Esophagus squamous epithelium (tissue), 5 donors: ENCODE results near the gene FJX1. TPM values are rescaled to one million over a fixed set of nuclear protein-coding genes. Genes with fewer than 3 reads are reported as not detected.

Experiments
- DNase-seq: peaks from one replicate; lab custom pipeline; 2025; lab: John Stamatoyannopoulos, UW
- H3K27ac ChIP-seq, 4 donors: fragments of 200-600 bp; sonication (generic); one replicate each; pipeline ENCODE4 v1.5.1; 2016 to 2019; ENCODE audit warnings: mild to moderate bottlenecking in 1 of 4
- H3K27me3 ChIP-seq, 4 donors: fragments of 200-600 bp; sonication (generic); 1 replicate in 3 of 4; 2 replicates in 1 of 4; pipeline versions ENCODE4 v1.5.1 to v1.6.0; 2017 to 2021; ENCODE audit warnings: antibody characterized with exemption in 1 of 4
- H3K36me3 ChIP-seq, 3 donors: fragments of 200-600 bp; sonication (generic); one replicate each; pipeline ENCODE4 v1.5.1; 2016 to 2019
- H3K4me1 ChIP-seq, 3 donors: fragments of 200-600 bp; sonication (generic); one replicate each; pipeline ENCODE4 v1.5.1; 2017 to 2019
- H3K4me3 ChIP-seq, 4 donors: fragments of 200-600 bp; sonication (generic); 1 replicate in 3 of 4; 2 replicates in 1 of 4; pipeline ENCODE4 v1.5.1; 2016 to 2019; ENCODE audit warnings: mild to moderate bottlenecking in 2 of 4, moderate library complexity in 1 of 4
- H3K9me3 ChIP-seq, 3 donors: fragments of 200-600 bp; sonication (generic); one replicate each; pipeline ENCODE4 v1.5.1; 2016 to 2019
- POLR2A ChIP-seq, 4 donors: fragments of 450-650 bp; IDR thresholded peaks; one replicate each; pipeline ENCODE4 v1.6.1; 2017; ENCODE audit warnings: antibody characterized with exemption in 4 of 4, mild to moderate bottlenecking in 4 of 4, moderate library complexity in 3 of 4
- WGBS, 2 donors: methylation state at CpG; one replicate each; pipeline ENCODE4 v1.1.5; 2018; 5-methylcytosine and 5-hydroxymethylcytosine counted together
- intact Hi-C: fragments of 100-400 bp; cut with DNase I; formaldehyde crosslinking; loops from one replicate; pipeline ENCODE4 v1.15.0; 2022
- total RNA-seq, 4 donors: library from RNA; depleted of rRNA; stranded (reverse); fragments of >200 nt; gene quantifications; one replicate each; pipeline ENCODE4 v1.1.0, GENCODE V29; 2016
- TF ChIP-seq, protein P1 (sequence below), 6 experiments: fragments of 450-650 bp in 4 of 6; fragments of 200-600 bp in 2 of 6; sonication (generic) in 2 of 6; IDR thresholded peaks; one replicate each; pipeline ENCODE4 v1.5.1; 2016 to 2019; ENCODE audit warnings: antibody characterized with exemption in 6 of 6, mild to moderate bottlenecking in 4 of 6, moderate library complexity in 4 of 6
- donor health status: DM: yes; HTN: yes; CAD: no.

FJX1 gene
- total RNA-seq, 4 donors from 2014 or later, result 8.8 to 12.4 (median 11.1) TPM

DNA sequence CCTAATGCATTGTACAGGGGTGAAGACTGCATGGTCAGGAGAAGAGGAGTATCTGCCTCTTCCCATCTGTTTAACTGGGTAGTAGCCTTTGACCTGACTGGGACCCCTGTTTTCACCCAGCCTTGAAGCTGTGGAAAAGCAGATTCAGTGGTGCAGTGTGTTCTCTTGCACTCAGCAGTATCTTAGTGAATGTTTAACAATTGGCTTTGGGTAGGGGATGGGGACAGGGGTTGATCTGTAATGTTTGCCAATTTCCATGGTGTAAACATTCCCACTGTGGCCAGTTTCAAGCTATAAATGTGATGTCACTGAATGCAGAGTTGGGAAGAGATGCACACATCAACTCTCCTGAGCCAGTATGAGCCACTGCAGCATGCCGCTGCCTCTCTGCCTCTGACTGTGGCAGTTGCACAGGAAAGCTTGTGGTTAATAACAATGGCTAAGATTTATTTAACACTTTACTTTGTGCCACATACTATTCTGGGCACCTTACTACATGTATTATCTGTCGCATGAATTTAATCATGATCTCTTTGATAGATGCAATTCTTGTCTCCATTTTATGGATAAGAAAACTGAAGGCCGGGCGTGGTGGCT lies 15.7 kb downstream of the FJX1 start:
- Histone ChIP-seq H3K36me3 (no peaks in the 10 kb centered on the region), H3K4me1 (peaks cover 0 to 7% (median 0%) of the 10 kb centered on the region in 3 donors), H3K4me3 (no peak overlapping the region), H3K9me3 (no peaks in the 10 kb centered on the region), H3K27me3 (peaks cover 0 to 58% (median 0%) of the 10 kb centered on the region in 4 donors), H3K27ac (no peak overlapping the region)
- TF ChIP-seq, protein P1, sequence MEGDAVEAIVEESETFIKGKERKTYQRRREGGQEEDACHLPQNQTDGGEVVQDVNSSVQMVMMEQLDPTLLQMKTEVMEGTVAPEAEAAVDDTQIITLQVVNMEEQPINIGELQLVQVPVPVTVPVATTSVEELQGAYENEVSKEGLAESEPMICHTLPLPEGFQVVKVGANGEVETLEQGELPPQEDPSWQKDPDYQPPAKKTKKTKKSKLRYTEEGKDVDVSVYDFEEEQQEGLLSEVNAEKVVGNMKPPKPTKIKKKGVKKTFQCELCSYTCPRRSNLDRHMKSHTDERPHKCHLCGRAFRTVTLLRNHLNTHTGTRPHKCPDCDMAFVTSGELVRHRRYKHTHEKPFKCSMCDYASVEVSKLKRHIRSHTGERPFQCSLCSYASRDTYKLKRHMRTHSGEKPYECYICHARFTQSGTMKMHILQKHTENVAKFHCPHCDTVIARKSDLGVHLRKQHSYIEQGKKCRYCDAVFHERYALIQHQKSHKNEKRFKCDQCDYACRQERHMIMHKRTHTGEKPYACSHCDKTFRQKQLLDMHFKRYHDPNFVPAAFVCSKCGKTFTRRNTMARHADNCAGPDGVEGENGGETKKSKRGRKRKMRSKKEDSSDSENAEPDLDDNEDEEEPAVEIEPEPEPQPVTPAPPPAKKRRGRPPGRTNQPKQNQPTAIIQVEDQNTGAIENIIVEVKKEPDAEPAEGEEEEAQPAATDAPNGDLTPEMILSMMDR (IDR thresholded peaks at IDR 0.05), result no peak
- no peak for TF ChIP-seq POLR2A (IDR thresholded peaks at IDR 0.05)
- 69 to 82% methylated on average over 4 of the region's 4 CpGs for WGBS, 2 donors
- intact Hi-C loops, result no loop called here
- DNase-seq, result no peak

DNA sequence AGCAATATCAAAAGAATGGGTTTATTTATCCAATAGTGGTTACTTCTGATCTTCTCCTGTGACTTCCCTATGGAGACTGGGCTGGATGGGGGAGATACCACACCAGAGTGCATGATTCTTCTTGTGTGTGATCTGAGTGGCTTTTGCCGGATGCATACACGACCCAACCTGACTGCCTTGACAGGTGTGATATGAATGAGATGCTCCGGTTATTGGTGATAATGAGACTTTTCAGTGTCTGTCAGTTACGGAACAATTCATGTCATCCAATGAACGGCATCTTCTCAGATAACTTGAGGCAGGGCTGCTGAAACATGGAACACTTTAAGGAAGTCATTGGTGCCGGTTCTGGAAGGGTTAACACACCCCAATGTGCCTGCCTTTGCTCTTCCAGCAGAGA lies 17.7 kb downstream of the FJX1 start:
- Histone ChIP-seq H3K36me3 (no peaks in the 10 kb centered on the region), H3K4me3 (no peak overlapping the region), H3K27me3 (peaks cover 0 to 44% (median 0%) of the 10 kb centered on the region in 4 donors), H3K4me1 (no peaks in the 10 kb centered on the region), H3K9me3 (no peaks in the 10 kb centered on the region), H3K27ac (no peak overlapping the region)
- no peak for DNase-seq
- 60 to 91% methylated on average over 3 to 6 of the region's 6 CpGs for WGBS, 2 donors
- TF ChIP-seq, protein P1 (IDR thresholded peaks at IDR 0.05), result no peak
- no peak for TF ChIP-seq POLR2A (IDR thresholded peaks at IDR 0.05)
- intact Hi-C loops, result no loop called here

DNA sequence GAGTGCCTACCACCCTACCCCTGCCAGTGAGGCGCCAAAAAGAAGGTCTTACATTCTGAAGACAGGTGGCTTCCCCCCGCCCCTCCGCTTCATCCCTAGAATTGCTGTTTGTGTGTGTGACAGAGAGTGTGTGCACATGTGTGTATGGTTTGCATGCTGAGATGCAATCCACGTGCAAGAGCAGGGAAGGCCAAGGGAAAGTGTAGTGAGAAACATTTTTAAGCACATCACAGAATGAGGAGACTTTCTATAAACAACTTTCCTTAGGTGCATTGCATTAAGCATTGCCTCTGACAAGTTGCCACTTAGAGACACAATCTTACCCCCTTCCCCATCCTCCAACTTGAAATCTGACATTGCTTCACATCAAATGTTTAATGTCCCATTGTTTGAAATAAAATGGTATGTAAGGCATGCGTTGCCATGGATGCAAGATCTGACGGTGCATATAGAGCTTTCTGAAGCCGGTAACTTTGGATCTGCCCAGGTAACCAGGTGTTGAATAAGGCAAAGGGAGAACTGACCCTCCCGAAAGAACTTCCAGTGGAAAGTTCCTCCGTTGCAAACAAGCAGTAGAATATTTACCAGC lies 21.4 kb downstream of the FJX1 start:
- H3K9me3 ChIP-seq, result no peaks in the 10 kb centered on the region
- intact Hi-C loops, result no loop called here
- DNase-seq, result no peak
- H3K27ac ChIP-seq, result no peak overlapping the region
- TF ChIP-seq POLR2A (IDR thresholded peaks at IDR 0.05), result no peak
- TF ChIP-seq, protein P1 (IDR thresholded peaks at IDR 0.05), result no peak
- WGBS, 2 donors, result 69 to 71% methylated on average over 8 to 9 of the region's 9 CpGs
- no peaks in the 10 kb centered on the region for H3K36me3 ChIP-seq
- H3K4me3 ChIP-seq, result no peak overlapping the region
- peaks cover 0 to 25% (median 0%) of the 10 kb centered on the region in 4 donors for H3K27me3 ChIP-seq
- no peaks in the 10 kb centered on the region for H3K4me1 ChIP-seq

DNA sequence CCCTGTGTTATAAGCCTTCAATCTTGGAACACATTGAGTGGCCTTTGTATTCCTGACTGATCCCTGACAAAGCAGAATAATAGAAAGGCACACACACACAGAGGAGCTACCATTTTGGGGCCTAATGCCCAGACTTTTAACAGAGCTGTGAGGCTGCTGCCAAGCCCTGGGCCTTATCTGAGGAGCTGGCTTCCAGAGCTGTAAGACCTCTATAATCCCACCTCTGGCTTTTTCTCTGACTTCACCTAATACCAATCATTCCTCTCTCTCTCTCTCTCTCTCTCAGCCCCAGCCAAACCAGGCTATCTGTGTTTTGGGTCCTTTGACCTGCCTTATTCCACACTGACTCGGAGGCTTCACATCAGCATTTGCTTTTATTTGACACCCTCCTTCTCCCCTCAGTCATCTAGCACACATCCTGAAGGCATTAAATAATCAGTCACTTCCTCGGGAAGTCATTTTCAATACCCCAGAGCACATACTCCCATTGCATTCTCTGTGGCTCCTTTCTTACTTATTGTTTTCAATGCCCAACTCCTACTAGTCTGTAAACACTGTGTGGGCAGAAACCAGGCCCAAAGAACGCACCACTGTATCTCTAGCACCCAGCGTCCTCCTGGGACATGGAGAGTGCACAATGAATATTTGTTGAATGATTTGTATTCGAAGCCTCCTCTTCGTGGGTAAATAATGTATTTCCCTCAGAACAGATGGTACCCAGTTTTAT lies 23.1 kb downstream of the FJX1 start:
- WGBS, 2 donors, result 72 to 74% methylated on average over 6 of the region's 6 CpGs
- H3K27me3 ChIP-seq, result peaks cover 0 to 17% (median 0%) of the 10 kb centered on the region in 4 donors
- H3K4me1 ChIP-seq, result no peaks in the 10 kb centered on the region
- intact Hi-C loops, result no loop called here
- H3K4me3 ChIP-seq, result no peak overlapping the region
- no peak for DNase-seq
- H3K27ac ChIP-seq, result no peak overlapping the region
- no peaks in the 10 kb centered on the region for H3K36me3 ChIP-seq
- no peaks in the 10 kb centered on the region for H3K9me3 ChIP-seq
- no peak for TF ChIP-seq POLR2A (IDR thresholded peaks at IDR 0.05)
- TF ChIP-seq, protein P1 (IDR thresholded peaks at IDR 0.05), result no peak

DNA sequence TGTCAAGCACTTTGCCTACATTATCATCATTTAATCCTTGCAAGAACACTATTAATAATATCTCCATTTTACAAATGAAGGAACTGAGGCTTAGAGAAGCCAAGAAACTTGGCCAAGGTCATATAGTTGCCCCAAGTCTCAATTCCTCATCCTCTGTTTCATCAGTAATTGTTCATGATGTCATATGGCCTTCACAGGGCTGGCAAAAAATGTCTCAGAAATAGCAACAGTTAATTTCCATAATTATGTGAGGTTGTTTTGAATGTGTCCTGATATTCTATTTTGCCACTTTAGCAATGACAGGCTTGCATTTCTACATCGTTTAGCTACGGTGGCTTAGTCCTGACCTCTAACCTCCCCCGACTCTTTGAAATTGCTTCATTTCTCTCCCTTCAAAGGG lies 23.7 kb downstream of the FJX1 start:
- intact Hi-C loops, result no loop called here
- no peak for DNase-seq
- TF ChIP-seq, protein P1 (IDR thresholded peaks at IDR 0.05), result no peak
- TF ChIP-seq POLR2A (IDR thresholded peaks at IDR 0.05), result no peak
- no peaks in the 10 kb centered on the region for H3K9me3 ChIP-seq
- no peak overlapping the region for H3K27ac ChIP-seq
- no peaks in the 10 kb centered on the region for H3K4me1 ChIP-seq
- H3K36me3 ChIP-seq, result no peaks in the 10 kb centered on the region
- WGBS, 2 donors, result 85 to 97% methylated on average over 3 of the region's 3 CpGs
- peaks cover 0 to 12% (median 0%) of the 10 kb centered on the region in 4 donors for H3K27me3 ChIP-seq
- no peak overlapping the region for H3K4me3 ChIP-seq
